Measurements from ENCODE around the gene FBXO3.

GRCh38 chr11:33722590-33723234 is 51.6 kb downstream of the FBXO3 start:
- TF ChIP-seq CTCF (IDR thresholded peaks at IDR 0.05) (no peak), POLR2AphosphoS5 (IDR thresholded peaks at IDR 0.05; ENCODE audit: insufficient read depth in 1 of 2, low read depth in 1 of 2) (no peak), POLR2A (IDR thresholded peaks at IDR 0.05) (no peak)
